MM.1S (cell line): Measurements from ENCODE around the gene SMIM33.

Experiments
- DNase-seq: peaks from one replicate; pipeline ENCODE4 v3.0.0-alpha.2; 2015
- H2AFZ ChIP-seq: fragments of 300-600 bp; sonication (generic); 2 replicates; pipeline ENCODE4 v1.6.0; 2016; ENCODE audit warnings: antibody characterized with exemption, low read length
- H3F3A ChIP-seq: fragments of 300-600 bp; sonication (generic); 2 replicates; pipeline ENCODE4 v1.6.1; 2016; ENCODE audit warnings: mild to moderate bottlenecking, antibody characterized with exemption, low read length, moderate library complexity, mixed read lengths; ENCODE audit not compliant: insufficient read depth
- H3K27ac ChIP-seq: fragments of 300-600 bp; sonication (generic); 2 replicates; pipeline ENCODE4 v1.5.1; 2016; ENCODE audit warnings: mild to moderate bottlenecking, low read length
- H3K27me3 ChIP-seq: fragments of 300-600 bp; sonication (generic); replicated peaks from 2 replicates; pipeline ENCODE4 v1.6.0; 2016; ENCODE audit warnings: low read length; ENCODE audit not compliant: insufficient read depth
- H3K36me3 ChIP-seq: fragments of 300-600 bp; sonication (generic); replicated peaks from 2 replicates; pipeline ENCODE4 v1.6.1; 2016; ENCODE audit warnings: mild to moderate bottlenecking, low read length, mixed read lengths; ENCODE audit not compliant: insufficient read depth
- H3K4me1 ChIP-seq: fragments of 300-600 bp; sonication (generic); 2 replicates; pipeline ENCODE4 v1.6.1; 2016; ENCODE audit warnings: low read length, mixed read lengths
- H3K4me2 ChIP-seq: fragments of 300-600 bp; sonication (generic); 2 replicates; pipeline ENCODE4 v1.6.0; 2016; ENCODE audit warnings: low read depth, low read length
- H3K4me3 ChIP-seq: fragments of 300-600 bp; sonication (generic); 2 replicates; pipeline ENCODE4 v1.5.1; 2016; ENCODE audit warnings: low read length, mixed read lengths
- H3K79me2 ChIP-seq: fragments of 300-600 bp; sonication (generic); 2 replicates; pipeline ENCODE4 v1.6.1; 2016; ENCODE audit warnings: mixed run types, low read length, mixed read lengths
- H3K9ac ChIP-seq: fragments of 300-600 bp; sonication (generic); 2 replicates; pipeline ENCODE4 v1.6.1; 2016; ENCODE audit warnings: low read length, mixed read lengths
- H3K9me2 ChIP-seq: fragments of 300-600 bp; sonication (generic); replicated peaks from 2 replicates; pipeline ENCODE4 v1.6.1; 2016; ENCODE audit warnings: mild to moderate bottlenecking, low read length, mixed read lengths; ENCODE audit not compliant: insufficient read depth
- H3K9me3 ChIP-seq: fragments of 300-600 bp; sonication (generic); replicated peaks from 2 replicates; pipeline ENCODE4 v1.6.1; 2016; ENCODE audit warnings: mild to moderate bottlenecking, low read length, mixed read lengths; ENCODE audit not compliant: insufficient read depth
- H4K20me1 ChIP-seq: fragments of 300-600 bp; sonication (generic); 2 replicates; pipeline ENCODE4 v1.6.1; 2016; ENCODE audit warnings: mild to moderate bottlenecking, low read length, moderate library complexity, mixed read lengths; ENCODE audit not compliant: insufficient read depth
- EZH2 ChIP-seq: fragments of 300-600 bp; sonication (generic); optimal IDR thresholded peaks from 2 replicates; pipeline ENCODE3; 2017; ENCODE audit warnings: low read depth, mild to moderate bottlenecking, antibody characterized with exemption, low read length, mixed read lengths
- EZH2phosphoT487 ChIP-seq: fragments of 300-600 bp; sonication (generic); IDR thresholded peaks from 2 replicates; pipeline ENCODE4 v1.6.1; 2018; ENCODE audit warnings: antibody characterized with exemption, low read length
- TF ChIP-seq, protein P1 (sequence below): fragments of 300-600 bp; sonication (generic); IDR thresholded peaks from 2 replicates; pipeline ENCODE4 v1.5.1; 2016; ENCODE audit warnings: antibody characterized with exemption, low read length, mixed read lengths

The SMIM33 gene

GRCh38 chr5:139426203-139426885 is 44.5 kb upstream of the SMIM33 start:
- H4K20me1 ChIP-seq, result no peaks in the 10 kb centered on the region
- H3K4me3 ChIP-seq, result no peak overlapping the region
- H3K4me2 ChIP-seq, result no peak overlapping the region
- DNase-seq, result no peak
- no peaks in the 10 kb centered on the region for H3F3A ChIP-seq
- no peak overlapping the region for H2AFZ ChIP-seq
- H3K36me3 ChIP-seq, result no peaks in the 10 kb centered on the region
- H3K9me3 ChIP-seq, result no peaks in the 10 kb centered on the region
- H3K9me2 ChIP-seq, result no peaks in the 10 kb centered on the region
- no peak for TF ChIP-seq EZH2phosphoT487
- TF ChIP-seq, protein P1, sequence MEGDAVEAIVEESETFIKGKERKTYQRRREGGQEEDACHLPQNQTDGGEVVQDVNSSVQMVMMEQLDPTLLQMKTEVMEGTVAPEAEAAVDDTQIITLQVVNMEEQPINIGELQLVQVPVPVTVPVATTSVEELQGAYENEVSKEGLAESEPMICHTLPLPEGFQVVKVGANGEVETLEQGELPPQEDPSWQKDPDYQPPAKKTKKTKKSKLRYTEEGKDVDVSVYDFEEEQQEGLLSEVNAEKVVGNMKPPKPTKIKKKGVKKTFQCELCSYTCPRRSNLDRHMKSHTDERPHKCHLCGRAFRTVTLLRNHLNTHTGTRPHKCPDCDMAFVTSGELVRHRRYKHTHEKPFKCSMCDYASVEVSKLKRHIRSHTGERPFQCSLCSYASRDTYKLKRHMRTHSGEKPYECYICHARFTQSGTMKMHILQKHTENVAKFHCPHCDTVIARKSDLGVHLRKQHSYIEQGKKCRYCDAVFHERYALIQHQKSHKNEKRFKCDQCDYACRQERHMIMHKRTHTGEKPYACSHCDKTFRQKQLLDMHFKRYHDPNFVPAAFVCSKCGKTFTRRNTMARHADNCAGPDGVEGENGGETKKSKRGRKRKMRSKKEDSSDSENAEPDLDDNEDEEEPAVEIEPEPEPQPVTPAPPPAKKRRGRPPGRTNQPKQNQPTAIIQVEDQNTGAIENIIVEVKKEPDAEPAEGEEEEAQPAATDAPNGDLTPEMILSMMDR, result no peak
- no peak for TF ChIP-seq EZH2
- no peak overlapping the region for H3K9ac ChIP-seq
- H3K79me2 ChIP-seq, result no peaks in the 10 kb centered on the region
- H3K27ac ChIP-seq, result no peak overlapping the region
- no peaks in the 10 kb centered on the region for H3K27me3 ChIP-seq
- H3K4me1 ChIP-seq, result no peaks in the 10 kb centered on the region

DNA sequence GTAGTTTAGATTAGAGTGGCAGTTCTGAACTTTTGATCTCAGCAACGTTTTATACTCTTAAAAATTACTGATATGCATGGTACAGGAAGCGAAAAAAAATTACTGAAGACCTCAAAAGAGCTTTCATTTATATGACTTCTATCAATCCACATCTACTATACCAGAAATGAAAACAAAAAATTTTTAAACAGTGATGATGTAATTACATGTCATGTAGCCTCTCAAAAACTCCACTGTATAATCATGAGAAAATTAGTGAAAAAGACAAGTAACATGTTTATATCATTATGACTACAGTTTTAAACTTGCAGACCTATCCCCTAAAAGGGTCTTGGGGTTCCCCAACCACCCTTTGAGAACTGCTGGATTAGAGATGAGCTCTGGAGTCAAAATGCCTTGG is 40.8 kb upstream of the SMIM33 start:
- Histone ChIP-seq H4K20me1 (no peaks in the 10 kb centered on the region), H3K79me2 (no peaks in the 10 kb centered on the region), H3K27ac (no peak overlapping the region), H3K27me3 (no peaks in the 10 kb centered on the region), H3K9me2 (no peaks in the 10 kb centered on the region), H3K36me3 (no peaks in the 10 kb centered on the region), H3K9me3 (no peaks in the 10 kb centered on the region), H3F3A (no peaks in the 10 kb centered on the region), H3K4me1 (no peaks in the 10 kb centered on the region), H3K4me2 (no peak overlapping the region), H3K4me3 (no peak overlapping the region), H3K9ac (no peak overlapping the region), H2AFZ (no peak overlapping the region)
- TF ChIP-seq, protein P1, result no peak
- TF ChIP-seq EZH2 (no peak), EZH2phosphoT487 (no peak)
- no peak for DNase-seq

- TF ChIP-seq EZH2, result no peak
- no peak for TF ChIP-seq EZH2phosphoT487
- TF ChIP-seq, protein P1, result no peak
- no peak for DNase-seq
- Histone ChIP-seq H3K9ac (no peak overlapping the region), H3K79me2 (no peaks in the 10 kb centered on the region), H3K9me2 (no peaks in the 10 kb centered on the region), H3K9me3 (no peaks in the 10 kb centered on the region), H3K4me3 (no peak overlapping the region), H3K36me3 (no peaks in the 10 kb centered on the region), H3K4me2 (no peak overlapping the region), H3K27me3 (no peaks in the 10 kb centered on the region), H4K20me1 (no peaks in the 10 kb centered on the region), H3F3A (no peaks in the 10 kb centered on the region), H3K27ac (no peak overlapping the region), H2AFZ (no peak overlapping the region), H3K4me1 (no peaks in the 10 kb centered on the region)
Measured at GRCh38 chr5:139431706-139432105, 39.1 kb upstream of the SMIM33 start.
